ENCODE measurements around the gene ZFX.

The ZFX gene

GRCh38 chrX:24241822-24242648 lies 92.5 kb downstream of the ZFX start:
- peak; percentile 6 for DNase-seq (ENCODE audit: low spot score)

GRCh38 chrX:24242649-24243175 lies 93.2 kb downstream of the ZFX start:
- DNase-seq (ENCODE audit: low spot score) = peak; percentile 61

GRCh38 chrX:24243188-24243587 lies 93.7 kb downstream of the ZFX start:
- DNase-seq (ENCODE audit: low spot score) = no peak

DNA sequence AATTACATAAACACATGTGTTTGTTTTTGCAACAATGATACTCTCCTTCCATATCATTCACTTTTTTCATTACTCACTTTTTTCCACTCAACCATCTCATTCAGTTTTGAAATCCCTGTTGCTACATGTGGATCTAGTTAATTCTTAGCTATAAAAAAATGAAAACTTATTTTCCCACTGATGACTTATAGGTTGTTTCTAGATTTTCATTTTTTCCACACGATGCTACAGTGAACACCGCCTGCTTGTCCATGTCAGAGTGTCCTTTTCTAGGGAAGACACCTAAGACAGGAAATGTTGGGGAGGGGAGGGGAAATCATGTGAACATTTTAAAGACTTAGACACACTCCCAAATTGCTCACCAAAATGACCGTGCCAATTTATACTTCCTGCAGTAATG lies 94.2 kb downstream of the ZFX start:
- peak; percentile 20 for DNase-seq (ENCODE audit: low spot score)

GRCh38 chrX:24245202-24245601 lies 95.7 kb downstream of the ZFX start:
- peak; percentile 52 for DNase-seq (ENCODE audit: low spot score)

DNA sequence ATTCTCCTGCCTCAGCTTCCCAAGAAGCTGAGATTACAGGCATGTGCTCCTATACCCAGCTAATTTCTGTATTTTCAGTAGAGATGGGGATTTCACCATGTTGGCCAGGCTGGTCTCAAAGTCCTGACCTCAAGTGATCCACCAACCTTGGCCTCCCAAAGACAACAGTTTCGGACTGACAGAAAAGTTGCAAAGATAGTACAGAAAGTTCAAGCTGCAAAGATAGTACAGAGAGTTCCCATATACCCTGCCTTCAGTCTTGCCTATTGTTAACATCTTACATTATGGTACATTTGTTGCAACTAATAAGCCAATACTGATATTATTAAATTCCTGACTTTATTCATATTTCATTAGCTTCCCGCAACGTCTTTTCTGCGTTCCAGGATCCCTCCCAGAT lies 98.5 kb downstream of the ZFX start:
- DNase-seq (ENCODE audit: low spot score) = no peak

- DNase-seq (ENCODE audit: low spot score) = no peak
Measured at GRCh38 chrX:24253030-24253429, 103.5 kb downstream of the ZFX start.

GRCh38 chrX:24253469-24253868 lies 103.9 kb downstream of the ZFX start:
- no peak for DNase-seq (ENCODE audit: low spot score)

- DNase-seq (ENCODE audit: low spot score) = no peak
Measured at GRCh38 chrX:24257011-24257410, 107.5 kb downstream of the ZFX start.

GRCh38 chrX:24259544-24260240 lies 110.2 kb downstream of the ZFX start:
- peak; percentile 59 for DNase-seq (ENCODE audit: low spot score)

GRCh38 chrX:24260842-24261550 lies 111.5 kb downstream of the ZFX start:
- peak; percentile 46 for DNase-seq (ENCODE audit: low spot score)

DNA sequence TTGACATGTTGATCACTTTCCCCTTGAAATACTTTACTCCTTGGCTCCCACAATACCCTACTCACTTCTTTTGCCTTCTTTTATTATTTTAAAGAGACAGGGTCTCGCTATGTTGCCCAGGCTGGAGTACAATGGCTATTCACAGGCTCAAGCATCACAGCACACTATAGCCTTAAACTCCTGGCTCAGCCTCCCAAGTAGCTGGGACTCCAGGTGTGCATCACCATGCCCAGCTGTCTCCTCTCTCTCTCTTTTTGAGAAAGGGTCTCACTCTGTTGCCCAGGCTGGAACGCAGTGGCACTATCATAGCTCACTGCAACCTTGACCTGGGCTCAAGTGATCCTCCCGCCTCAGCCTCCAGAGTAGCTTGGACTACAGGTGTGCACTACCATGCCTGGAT lies 112.8 kb downstream of the ZFX start:
- DNase-seq (ENCODE audit: low spot score) = no peak

- DNase-seq (ENCODE audit: low spot score) = no peak
Measured at GRCh38 chrX:24264383-24264782, 114.9 kb downstream of the ZFX start.

Measured in AG20443 (cell line).